HS-27A (cell line): Measurements from ENCODE around the gene GYS1.

Source experiments
- DNase-seq: peaks from one replicate; pipeline ENCODE4 v3.0.0-alpha.2; 2012; ENCODE audit warnings: low read depth, missing footprints

Gene GYS1

GRCh38 chr19:48963371-48964204 is 29.5 kb downstream of the GYS1 start:
- DNase-seq = no peak

DNA sequence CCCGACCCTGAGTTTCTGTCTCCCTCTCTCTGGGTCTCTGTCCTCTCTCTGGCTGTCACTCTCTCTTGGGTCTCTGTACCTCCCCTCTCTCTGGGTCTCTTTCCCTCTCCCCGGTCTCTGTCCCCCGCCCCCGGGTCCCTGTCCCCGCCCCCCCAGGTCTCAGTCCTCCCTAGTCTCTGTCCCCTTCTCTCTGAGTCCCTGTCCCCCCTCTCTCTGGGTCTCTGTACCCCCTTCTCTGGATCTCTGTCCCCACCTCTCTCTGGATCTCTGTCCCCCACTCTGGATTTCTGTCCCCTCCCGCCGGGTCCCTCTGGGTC is 30.3 kb downstream of the GYS1 start:
- no peak for DNase-seq

GRCh38 chr19:48962029-48962848 is 30.9 kb downstream of the GYS1 start:
- no peak for DNase-seq

DNA sequence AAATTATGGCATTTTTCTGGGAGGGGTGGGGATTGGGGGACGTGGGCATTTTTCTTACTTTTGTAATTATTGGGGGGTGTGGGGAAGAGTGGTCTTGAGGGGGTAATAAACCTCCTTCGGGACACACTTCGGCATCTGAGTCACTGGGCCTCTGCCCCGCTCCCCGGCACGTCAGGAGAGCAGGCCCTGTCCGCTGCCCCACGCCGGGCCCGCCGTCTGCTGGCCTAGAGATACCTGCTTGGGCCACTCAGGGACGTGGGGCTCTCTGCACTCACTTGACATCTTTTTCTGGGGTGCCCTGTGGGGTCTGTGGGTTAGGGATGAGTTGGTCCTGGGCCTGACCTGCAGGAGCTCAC is 31.5 kb downstream of the GYS1 start:
- DNase-seq = no peak

- no peak for DNase-seq
Observed at GRCh38 chr19:48961051-48961649, 32.0 kb downstream of the GYS1 start.

- DNase-seq = no peak
Observed at GRCh38 chr19:48959341-48960239, 33.5 kb downstream of the GYS1 start.

DNA sequence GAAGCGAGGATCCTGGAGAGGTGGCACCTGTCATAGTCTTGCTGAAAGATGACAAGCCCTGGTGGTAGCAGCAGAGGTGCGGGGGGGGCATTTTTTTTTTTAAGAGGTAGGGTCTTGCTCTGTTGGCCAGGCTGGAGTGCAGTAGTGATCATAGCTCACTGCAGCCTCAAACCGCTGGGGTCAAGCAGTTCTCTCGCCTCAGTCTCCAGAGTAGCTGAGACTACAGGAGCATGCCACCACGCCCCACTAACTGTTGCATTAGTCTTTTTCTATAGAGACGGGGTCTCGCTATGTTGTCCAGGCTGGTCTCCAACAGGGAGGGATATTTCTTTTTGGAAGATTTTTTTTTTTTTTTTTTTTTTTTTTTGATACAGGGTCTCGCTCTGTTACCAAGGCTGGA is 35.1 kb downstream of the GYS1 start:
- DNase-seq = no peak

DNA sequence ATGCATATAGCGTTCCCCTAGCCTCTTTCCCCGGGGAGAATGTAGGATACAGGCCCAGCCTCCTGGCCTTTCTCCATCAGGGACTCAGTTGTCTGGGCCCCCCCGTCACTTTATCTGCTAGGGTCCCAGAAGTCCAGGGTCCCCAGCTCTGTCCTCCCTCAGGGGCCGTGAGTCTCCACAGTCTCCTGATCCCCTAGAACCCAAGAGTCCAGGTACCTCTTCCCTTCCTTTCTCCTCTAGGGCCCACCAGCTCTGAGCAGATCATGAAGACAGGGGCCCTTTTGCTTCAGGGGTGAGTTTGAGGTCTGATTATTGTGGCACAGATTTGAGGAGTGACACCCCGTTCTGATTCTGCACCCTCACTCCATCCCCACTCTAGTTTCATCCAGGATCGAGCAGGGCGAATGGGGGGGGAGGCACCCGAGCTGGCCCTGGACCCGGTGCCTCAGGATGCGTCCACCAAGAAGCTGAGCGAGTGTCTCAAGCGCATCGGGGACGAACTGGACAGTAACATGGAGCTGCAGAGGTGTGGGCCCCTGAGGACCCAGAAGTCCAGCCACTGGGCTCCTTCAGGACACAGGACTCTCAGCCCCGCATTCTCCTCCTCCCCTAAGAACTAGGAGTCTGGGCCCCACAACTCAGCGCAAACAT is 37.7 kb downstream of the GYS1 start:
- no peak for DNase-seq

DNA sequence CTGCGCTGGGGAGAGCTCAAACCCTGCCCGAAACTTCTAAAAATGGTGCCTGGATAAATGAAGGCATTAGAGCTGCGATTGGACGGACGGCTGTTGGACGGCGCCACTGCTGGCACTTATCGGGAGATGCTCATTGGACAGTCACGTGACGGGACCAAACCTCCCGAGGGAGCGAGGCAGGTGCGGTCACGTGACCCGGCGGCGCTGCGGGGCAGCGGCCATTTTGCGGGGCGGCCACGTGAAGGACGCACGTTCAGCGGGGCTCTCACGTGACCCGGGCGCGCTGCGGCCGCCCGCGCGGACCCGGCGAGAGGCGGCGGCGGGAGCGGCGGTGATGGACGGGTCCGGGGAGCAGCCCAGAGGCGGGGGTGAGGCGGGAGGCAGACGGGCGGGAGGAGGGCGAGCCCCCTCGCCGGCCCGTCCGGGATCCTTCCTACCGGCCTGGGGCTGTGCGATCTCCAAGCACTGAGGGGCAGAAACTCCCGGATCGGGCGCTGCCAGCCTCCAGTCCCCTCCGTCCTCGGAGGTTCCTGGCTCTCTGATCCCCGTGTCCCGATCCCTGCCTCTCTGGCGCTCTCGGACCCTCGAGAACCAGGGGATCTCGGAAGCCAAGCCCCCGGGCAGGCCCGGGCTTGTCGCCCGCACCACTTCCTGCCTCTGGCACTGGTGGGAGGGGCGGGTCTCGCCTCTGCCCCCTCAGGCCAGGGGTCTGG is 38.4 kb downstream of the GYS1 start, which contains the start of gene BAX:
BAX (plus strand) TSS at position 281 of the 713 bp plus-strand sequence; CDS start at position 335, 54 bp downstream.
- DNase-seq = peak; percentile 95

- no peak for DNase-seq
Observed at GRCh38 chr19:48953990-48954594, 39.0 kb downstream of the GYS1 start.

DNA sequence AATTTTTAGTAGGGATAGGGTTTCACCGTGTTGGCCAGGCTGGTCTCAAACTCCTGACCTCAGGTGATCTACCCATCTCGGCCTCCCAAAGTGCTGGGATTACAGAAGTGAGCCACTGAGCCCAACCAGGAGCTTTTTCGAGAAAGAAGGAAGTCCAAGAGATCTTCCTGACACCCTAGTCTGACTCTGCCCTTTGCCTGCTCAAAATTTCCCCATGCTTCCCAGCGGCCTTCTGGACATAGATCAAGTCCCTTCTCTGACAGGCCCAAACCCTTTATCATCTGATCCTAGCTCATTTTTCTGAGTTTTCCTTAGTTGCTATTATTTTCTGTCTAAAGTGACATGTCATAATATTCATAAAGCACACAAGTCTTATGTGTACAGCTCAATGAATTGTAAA is 40.0 kb downstream of the GYS1 start:
- no peak for DNase-seq

DNA sequence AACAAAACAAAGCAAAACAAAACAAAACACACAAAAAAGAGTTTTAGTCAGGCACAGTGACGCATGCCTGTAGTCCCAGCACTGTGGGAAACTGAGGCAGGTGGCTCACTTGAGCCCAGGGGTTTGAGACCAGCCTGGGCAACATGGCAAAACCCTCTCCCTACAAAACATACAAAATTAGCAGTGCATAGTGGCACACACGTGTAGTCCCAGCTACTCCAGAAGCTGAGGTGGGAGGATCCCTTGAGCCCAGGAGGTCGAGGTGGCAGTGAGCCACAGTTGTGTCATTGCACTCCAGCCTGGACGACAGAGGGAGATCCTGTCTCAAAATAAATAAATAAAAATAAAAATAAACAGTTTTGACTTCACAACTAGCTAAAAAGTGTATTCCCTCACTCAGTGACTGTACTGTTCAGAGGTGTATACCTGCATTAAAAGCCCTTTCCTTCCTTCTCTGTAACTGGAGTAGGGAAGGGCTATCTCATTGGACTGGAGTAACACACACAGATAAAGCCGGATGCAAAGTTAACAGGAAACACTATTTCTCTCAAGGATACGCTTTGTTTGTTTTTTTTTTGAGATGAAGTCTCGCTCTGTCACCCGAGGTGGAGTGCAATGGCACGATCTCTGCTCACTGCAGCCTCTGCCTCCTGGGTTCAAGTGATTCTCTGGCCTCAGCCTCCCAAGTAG is 42.1 kb downstream of the GYS1 start:
- DNase-seq = no peak

DNA sequence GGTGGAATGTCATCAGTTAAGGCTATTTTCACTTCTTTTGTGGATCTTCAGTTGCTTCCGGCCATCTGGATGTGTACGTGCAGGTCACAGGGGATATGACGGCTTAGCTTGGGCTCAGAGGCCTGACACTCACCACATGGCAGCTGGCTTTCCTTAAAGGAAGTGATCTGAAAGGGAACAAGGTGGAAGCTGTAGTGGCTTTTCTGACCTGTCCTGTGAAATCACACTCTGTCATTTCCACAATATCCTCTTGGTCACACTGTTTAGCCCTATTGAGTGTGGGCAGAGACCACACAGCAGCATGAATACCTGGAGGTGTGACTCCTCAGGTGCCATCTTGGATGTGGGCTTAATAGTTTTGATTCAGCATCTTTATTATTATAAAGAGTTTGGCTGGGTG is 43.0 kb downstream of the GYS1 start:
- DNase-seq = no peak

DNA sequence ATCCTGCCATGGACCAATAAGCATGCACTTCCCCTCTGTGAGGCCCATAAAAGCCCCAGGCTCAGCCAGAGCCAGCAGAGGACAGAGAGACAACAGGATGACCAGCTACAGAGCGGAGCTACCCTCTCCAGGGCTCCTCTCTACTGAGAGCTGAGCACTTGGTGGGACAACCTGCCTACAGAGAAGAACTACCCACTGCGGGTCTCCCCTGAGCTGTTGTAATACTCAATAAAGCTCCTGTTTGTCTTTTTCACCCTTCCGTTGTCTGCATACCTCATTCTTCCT is 45.9 kb downstream of the GYS1 start:
- no peak for DNase-seq

DNA sequence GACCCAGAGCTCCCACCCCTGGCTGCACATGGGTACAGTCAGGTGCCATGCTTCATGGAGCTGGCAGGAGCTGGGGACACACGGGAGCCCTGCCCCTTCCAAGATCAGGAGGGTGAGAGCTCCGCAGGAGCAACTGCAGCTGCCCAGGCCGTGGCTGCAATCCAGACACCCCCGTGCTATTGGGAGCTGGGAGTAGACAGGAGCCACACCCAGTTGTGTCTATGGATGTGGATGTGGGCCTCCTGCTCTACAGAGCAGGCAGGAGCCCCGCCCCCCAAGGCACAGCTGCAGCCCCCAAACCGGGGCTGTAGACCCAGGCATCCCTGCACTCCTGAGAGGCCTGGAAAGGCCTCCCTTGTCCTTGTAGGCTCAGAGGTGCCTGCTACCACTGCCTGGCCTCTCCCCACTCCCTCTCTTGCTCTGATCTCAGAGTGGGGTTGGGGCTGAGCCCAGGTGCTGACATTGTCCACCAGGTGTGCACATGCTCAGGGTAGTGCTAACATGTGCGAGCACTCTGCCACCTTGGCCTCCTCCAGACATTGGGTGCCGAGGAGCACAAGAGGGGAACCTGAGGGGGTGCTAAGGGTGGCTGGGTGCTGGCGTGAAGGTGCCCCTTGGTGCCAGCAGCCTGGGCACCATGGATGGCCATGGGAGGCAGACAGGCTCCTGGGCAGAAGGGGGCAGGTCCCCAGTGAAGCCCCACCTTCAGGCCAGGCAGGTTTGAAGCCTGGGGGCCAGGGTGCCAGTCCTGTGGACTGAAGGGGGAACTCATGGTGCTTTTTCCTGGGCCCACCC is 46.4 kb downstream of the GYS1 start:
- no peak for DNase-seq

DNA sequence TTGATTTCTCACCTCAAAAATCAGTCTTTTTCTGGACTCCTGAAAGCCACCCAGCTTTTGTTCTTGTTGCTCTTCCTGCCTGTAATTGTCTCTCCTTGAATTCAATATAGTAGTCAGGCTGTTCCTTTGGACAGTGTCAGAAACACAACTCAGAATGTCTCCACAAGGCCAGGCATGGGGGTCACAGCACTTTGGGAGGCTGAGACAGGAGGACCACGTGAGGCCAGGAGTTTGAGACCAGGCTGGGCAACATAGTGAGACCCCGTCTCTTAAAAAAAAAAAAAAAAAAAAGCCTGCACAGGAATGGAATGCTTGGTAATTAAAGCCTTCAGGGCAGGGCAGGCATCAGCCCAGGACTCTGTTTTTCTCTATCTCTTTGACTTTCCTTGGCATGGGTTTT is 47.3 kb downstream of the GYS1 start:
- no peak for DNase-seq

DNA sequence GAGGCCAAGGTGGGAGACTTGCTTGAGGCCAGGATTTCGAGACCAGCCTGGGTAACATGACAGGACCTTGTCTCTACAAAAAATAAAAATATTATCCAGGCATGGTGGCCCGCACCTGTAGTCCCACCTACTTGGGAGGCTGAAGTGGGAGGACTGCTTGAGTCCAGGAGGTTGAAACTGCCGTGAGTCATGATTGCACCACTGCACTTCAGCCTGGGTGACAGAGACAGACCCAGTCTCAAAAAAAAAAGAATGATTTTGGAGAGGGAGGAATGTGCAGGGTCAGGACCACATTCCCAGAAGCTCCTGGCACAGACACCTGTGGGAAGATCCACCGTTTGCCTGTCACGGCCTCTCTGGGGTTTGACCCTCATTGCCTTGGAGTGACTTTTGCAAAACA is 47.7 kb downstream of the GYS1 start:
- no peak for DNase-seq

- DNase-seq = no peak
Observed at GRCh38 chr19:48943081-48943480, 50.0 kb downstream of the GYS1 start.

DNA sequence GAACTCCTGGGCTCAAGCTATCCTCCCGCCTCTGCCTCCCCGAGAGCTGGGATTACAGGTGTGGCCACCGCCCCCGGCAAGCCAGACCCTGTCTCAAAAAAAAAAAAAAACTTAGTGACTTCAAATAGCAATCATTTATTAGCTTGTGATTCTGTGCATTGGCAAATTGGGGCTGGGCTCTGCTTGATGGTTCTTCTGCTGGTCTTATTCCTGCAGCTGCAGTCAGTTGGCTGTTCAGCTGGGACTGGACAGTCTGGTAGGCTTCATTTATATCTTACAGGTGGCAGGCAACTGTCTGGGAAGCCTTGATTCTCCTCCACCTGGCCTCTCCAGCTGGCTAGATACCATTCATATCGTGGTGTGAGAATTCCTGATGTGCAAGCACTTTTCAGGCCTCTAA is 52.2 kb downstream of the GYS1 start:
- no peak for DNase-seq
